ENCODE results near the gene STK38L.

STK38L gene

DNA sequence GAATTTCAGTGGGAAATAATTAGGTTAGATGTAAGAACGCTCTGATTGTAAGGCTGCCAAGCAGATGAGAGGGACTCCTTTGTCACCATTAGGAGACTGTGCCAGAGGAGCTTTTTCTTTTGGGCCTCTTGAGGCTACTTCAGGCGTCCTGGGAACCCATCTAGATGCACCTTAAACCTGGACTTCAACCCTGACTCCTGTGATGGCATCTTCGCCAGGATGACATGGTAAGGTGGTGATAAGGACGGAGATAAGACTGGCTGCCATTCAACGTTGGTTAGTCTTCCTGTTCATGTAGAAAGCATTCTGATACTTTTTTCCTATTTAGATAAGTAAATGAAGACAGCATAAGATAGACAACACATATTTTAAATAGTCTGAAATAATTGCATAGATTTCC lies 36.3 kb downstream of the STK38L start:
- DNase-seq, result no peak

DNA sequence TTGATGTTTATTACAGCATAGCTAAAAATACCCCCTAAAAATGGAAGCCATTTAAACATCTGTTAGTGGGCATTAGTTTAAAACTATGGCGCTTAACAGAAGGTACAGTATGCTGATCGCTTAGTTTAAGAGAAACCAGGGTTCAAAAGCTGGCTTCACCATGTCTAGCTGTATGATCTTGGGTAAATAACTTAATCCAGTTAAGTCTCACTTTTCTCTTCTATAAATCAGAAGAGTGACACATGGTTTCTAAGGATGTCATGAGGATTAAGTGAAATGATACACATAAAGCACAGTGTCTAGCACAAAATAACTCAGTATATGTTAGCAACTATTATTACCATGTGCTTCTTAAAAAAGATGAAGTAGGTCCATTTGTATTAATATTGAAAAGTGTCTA lies 38.7 kb downstream of the STK38L start:
- no peak for DNase-seq

DNA sequence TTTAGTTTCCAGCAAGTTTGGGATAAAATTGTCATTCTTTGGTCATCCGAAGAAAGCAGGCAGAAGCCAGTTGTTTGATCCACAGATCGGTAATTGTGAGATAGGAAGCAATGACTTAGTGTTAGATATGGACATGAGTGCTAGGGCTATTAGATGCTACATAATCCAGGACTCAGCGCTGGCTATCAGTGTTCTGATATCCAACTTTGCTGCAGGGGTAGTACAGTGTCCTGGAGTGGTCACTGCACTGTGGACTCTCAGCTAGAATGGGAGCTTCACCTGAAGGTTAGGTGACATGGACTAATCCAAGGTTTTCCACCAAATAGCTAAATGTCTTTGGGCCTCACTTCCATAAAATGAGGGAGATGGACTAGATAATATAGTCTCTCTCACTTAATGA lies 39.9 kb downstream of the STK38L start:
- DNase-seq, result no peak

DNA sequence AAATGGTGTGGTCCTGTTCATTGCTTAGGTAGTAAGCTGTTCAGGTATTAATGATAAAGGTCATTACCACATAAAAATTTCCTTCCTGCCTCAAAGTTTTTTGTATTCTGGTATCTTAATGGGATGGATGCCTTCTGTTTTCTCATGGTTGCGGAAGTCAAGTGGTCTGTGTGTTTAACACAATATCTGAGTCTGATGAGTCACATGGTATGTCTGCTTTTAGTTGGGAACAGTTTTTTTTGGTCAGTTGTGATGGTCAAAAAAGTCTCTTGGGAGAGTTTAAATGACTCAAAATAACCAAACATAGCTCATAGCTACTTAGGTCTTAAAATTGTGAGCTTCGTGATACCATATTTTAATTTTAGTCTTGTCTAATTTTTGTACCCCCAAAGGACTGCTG lies 40.7 kb downstream of the STK38L start:
- DNase-seq, result no peak

DNA sequence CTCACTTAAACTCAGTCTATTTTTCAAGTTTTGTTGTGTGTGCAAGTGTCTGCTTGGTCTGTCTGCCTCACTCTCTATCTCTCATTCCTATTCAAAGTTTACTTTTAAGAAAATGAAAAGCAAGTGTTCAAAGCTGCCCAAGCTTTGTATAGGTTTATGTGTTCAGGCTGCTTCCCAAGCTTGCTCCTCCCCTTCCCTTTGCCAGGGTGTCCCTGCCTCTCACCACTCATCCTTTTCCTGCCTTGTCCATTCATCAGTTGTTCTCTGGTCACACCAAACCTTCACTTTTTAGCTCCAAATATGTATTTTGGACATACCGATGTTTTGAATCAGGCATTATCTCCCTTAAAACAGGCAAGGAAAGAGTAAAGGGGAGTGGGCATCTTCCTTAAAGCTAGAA lies 41.3 kb downstream of the STK38L start:
- DNase-seq, result no peak

DNA sequence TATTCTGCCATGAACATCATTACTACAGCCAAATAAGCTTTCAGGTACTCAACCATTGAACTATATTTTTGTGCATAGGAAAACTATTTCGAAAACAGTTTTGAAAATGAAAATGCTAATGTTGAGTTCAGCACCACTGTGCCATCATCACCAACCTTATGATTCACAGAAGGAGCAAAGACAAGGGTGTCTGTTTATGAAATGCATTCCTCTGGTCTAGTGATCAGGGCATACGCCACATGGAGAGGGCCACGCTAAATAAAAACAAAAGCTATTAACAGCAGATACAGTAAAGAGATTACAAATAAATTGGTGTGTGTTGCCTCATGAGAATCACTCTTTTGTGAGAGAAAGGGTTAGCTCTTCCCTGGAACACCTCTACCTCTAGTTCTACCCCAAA lies 45.3 kb downstream of the STK38L start:
- no peak for DNase-seq

DNA sequence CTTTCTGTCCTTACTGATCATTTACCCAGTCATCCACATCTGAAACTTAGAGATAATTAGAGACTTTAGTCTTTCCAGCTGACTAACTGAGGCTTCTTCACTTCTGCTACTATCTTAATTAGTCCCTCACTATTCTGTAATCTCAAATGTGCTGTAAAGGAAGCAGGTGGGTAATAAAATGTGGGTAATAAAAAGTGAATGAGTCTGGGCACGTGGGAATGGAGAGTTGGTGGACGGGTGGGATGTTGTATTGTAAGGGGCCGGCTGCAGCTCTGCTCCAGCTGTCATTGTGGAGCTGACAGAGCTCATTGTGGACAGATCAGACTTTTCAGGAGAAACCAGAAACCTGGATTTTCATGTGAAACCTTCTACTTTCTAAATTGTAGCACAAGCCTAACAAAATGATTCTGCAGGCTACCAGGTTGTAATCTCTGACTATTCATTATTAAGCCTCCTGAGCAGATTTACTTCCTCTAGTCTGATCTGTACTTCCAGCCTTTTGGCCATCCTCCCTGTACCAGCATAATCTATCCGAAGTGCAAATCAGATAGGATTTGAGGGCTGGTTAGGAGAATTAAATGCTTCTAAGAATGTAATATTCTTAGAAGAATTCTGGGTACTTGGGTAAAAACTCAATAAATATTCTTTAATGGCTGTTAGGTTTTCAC lies 46.5 kb downstream of the STK38L start:
- DNase-seq, result no peak

DNA sequence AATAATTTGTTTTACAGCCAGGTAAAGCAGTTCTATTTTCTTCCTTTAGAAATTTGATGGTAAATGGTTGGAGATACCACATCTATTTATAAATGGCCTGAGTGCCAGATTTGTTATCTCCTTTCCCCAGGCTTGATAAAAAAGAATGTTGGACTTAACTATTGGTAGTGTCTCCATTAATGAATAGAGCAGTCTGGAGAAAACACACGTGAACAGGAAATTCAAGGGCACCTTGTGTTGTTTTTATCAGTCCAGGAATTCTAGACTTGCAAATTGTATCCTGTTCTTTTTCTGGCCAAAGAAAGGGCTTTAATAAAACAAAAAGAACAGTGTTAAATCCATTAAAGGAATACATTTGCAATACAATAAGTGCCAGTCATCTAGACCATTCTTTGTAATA lies 47.8 kb downstream of the STK38L start:
- no peak for DNase-seq

DNA sequence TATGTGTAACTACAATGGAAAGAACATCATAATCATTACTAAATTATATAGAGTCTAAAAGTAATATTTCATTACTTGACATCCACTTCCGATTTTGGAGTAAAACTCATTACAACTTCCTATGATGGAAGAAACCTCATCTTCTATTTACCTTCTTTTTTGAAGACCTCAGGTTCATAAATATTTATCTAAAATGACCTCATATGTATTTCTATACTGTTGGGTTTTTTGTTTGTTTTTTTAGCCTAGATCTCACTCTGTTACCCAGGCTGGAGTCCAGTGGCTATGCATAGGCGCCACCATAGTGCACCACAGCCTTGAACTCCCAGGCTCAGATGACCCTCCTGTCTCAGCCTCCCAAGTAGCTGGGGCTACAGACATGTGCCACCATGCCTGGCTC lies 48.6 kb downstream of the STK38L start:
- no peak for DNase-seq

DNA sequence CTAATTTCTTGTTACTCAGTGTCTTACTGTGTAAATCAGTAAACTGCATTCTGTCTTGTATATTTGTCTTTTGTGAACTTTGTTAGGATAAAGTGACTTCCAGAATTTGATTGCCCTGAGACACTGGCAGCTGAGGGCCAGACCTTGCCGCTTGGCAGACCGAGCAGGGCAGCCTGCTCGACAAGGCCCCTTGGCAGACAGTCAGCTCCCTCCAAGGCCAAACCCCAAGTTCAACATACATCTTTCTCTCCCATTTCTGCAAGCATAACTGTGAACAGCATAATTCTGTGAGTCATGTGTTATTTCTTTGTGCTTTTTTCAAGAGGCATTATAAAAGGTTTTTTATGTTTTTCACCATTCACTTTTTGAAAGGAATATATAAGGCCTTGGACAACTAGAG lies 49.4 kb downstream of the STK38L start:
- no peak for DNase-seq

DNA sequence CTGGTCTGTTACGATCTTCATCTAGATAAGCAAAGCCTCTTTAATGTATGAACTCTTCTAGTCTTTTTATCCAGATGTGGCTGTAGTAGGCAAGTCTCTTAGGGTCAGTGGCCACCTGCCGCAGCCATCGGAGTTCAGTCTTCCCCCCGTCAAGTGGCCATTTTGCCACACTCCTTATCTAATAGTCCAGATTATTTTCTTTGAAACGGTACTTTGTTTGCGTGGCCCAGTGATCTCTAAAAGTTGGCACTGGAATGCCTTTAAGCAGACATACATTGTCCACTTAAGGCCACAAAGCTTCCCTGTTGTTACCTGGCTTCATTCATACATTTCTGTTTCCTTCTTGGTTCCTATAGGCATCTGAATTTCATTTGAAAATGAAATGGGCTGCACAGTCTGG lies 52.6 kb downstream of the STK38L start:
- no peak for DNase-seq

DNA sequence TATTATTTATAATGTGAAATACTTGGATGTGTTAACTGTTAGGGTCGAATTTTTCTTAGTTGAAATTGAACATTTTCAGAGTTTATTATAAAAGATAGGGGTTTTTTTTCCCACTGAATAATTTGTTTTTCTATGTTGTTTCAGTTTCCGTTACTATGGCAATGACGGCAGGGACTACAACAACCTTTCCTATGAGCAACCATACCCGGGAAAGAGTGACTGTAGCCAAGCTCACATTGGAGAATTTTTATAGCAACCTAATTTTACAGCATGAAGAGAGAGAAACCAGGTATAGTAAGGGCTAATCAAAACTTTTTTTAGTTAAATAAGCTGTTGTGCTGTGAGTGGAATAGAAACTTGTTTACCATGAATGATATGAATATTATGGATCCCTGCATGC lies 53.5 kb downstream of the STK38L start:
- no peak for DNase-seq

DNA sequence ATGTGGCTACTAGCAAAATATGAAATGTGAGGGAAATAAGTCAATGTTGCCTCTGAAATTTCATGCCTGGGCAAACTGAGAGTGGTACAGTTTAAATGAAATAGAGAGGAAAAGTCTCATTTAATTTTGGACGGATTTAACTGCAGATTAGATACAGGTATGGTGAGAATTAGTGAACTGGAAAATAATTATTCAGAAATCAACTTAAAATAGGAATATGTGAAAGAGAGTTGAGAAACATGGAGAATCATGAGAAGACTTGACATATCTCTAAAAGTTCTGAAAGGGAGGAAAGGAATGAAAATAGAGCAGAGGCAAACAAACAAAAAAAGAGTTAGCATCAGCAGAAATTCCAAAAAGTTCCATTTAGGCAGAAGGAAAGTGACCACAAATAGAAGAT lies 55.0 kb downstream of the STK38L start:
- no peak for DNase-seq

DNA sequence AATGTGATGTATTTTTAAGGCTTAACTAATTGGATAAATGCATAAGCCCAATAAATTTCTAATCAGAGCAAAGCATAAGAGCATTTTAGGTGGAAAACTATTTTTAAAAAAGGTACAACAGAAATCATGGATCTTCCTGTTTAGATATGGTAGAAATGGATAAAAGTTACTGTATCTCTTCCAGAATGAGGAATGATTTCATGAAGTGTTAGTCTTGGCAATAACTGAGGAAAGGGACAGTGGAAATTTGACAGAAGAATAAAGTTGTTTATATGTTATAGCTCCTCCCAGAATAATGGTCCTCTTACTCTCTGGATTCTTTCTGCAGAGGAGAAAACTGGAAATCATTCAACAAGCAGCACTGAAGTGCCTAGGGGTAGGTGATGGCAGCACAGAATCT lies 56.1 kb downstream of the STK38L start:
- DNase-seq, result no peak

DNA sequence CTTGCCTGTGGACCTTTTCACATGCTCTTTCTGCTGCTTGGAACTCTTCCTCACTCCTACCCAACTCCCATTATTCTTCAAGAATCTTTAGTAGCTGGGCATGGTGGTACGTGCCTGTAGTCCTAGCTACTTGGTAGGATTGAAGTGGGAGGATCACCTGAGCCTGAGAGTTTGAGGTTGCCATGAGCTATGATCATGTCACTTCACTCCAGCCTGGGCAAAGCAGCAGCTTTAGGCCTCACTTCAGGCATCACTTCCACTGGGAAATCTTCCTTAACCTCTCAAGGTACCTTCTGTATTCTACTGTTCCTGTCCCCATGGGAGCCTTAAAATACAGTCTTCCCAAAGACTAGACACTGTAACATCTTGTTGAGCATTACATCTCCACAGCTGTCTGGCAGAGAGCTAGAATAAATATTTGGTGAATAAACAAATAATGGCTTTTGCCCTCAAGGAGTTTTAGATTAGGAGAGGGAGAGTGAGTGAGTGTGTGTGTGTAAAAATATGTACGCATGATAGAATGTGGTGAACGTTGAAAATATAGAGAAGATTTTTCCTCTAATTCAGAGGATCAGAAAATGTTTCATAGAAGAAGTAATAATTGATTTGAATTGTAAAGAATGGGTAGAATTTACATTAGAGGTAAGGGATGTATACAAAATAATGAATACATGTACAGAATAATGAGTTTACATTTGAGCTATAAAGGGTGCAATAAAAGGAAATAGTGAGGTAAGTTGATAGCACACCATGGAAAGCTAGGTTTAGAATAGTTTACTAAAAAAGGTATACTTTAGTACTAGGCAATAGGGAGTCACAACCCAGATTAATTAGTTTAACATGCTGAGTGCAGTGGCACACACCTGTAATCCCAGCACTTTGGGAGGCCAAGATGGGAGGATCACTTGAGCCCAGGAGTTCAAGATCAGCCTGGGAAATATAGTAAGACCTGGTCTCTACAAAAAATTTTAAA lies 59.3 kb downstream of the STK38L start:
- peak; percentile 3 for DNase-seq

DNA sequence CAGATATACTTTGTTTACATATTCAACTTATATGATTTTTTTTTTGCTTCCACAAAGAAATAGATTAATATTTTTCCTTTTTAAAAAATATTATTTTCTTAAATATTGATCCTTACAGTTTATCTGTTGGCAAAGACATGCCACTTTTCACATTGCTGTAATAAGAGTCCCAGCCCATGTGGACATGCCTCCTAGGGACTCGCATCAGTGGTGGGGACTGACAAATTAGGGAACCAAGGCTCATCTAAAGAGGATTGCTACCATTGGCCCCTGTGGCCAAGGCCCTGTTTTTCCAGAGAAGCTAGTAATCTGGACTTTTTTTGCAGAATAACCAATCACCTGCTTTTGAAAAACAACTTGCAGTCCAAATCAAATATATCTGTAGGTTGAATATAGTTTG lies 60.8 kb downstream of the STK38L start:
- no peak for DNase-seq

DNA sequence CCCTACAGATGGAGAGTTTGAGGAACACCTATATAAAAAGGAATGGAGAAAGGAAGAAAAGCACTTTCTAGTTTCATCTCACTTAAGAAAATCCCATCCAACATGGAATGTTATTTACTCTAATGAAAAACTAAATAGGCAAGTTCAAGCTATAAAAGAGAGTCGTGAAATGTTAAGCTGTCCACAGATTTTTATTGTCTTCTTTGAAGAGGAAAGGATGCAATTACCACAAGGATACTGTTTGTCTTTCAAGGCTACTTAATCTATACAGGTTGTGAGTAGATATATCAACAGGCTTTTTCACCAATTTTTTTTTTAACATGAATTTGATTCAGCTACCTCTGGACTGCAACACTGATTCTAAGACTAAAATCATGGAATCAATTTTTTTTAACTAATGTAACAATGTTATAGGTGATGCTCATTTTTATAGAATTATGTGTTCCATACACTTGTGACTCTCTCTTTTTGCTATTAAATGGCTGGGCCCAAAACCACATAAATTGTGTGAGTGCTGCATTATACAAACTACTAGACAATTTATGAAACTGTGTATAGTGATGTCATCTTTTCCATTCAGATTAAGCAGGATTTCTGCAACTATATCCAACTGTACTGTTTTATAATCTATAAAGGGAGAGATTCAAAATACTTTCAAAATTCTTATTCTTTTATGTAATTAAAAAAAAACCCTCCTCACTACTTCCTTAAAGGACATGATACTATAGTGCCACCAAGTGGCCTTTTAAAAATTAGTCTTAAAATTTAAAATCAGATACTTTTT lies 61.8 kb downstream of the STK38L start:
- peak; percentile 2 for DNase-seq

DNA sequence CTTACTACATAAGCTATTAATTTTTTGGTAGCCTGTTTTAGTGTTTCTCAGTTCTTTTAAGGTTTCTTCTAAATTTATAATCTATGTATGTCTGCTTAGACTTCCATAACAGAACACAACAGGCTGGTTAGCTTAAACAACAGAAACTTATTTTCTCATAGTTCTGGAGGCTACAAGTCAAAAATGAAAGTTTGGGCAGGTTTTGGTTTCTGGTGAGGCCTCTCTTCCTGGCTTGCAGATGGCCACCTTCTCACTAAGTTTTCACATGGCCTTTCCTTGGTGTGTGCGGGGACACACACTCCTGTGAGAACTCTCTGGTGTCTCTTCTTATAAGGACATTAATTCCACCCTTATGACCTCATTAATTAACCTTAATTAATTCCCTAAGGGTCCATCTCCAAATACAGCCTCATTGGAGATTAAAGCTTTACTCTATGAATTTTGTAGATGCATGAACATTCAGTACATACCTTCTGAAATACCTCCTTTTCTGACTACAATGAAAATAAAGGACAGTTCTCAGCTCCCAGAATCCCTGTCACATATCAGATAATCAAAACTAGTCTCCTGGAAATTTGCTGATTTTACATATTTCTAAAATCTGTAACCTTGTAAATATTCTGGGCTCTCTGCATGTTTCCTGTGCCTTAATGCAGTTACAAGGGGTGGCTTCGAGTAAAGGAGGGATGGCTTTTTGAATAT lies 65.4 kb downstream of the STK38L start:
- DNase-seq, result no peak

DNA sequence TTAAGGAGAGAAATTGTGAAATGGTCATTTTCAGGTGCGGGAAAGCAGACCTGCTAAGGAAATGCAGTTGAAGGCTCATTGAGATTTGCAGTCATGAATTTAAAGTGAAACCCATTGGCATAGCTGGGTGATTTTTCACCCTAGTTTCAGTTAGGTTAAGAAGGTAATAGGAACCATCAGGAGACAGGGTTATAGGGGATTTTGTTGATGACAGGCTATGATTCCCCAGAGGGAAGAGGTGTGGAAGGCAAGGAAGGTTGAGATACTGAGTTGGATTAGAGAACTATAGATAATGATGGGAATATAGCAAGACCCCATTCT lies 65.9 kb downstream of the STK38L start:
- DNase-seq, result no peak

DNA sequence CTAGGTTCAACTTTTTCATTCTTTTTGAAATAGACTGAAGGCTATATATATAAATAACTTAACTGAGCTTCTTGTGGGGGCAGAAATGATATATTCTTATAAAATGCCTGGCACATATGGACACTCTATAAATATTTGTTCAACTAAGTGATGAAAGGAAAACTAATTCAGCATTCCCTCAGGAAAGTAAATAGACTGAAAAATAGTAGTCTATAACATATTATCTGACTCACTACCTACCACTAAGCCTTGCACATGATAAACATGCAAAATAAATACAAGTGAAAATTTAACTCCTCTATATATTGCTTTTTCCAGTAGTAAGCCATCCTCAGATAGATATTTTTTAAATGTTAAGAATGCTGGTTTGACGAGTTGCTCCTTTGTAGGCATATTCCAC lies 72.9 kb downstream of the STK38L start:
- no peak for DNase-seq

DNA sequence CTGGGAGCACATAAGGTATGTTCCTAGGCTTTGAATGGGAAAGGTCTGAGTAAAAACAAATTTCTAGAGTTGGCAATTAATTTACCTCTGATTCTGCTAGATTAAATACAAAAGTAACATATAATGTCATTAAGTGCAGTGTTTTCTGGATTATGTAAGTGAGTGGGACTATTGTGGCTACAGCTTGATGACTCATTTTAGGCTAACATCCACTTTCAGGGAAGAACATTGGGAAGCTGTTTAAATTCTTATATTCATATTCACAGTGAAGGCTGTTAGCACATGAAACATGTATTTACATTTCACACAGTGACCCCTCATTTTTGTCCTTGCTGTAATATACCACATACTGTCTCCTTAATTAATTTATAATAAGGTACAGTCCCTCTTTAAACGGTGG lies 75.3 kb downstream of the STK38L start:
- no peak for DNase-seq

DNA sequence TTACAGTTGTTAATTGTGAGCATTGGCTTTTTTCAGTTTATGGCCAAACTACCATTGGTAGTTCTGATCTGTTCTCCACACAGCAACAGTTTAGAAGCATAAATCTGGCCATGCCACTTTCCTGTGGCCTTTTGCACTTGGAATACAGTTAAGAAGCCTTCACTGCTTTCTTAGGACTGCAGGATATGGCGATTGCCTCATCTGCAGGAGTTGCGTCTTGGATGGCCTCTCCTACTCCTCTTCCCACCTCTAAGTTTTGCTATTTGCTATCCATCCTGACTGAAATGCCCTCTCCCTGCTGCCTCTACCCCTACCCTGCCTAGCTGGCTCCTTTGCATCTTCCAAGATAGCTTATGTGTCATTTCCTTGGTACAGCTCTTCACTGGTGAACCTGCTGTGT lies 75.8 kb downstream of the STK38L start:
- DNase-seq, result no peak

DNA sequence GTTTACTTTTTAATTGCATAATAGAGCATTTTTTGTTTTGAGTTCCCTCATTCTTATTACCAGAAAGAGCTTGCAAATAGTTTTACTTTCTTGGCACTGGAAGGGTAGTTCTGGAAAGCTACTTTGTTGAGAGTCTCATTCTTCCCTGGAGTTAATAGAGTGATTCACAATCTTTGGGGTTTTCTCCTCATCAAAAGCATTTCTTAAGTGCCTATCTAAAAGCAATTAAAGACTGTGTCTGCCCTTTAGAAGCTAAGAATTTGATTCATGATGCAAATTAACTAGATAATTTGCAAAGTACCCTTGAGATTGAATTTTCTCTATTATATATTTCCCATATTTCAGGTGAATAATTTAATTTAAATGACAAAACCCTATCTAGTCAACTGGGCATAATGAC lies 80.4 kb downstream of the STK38L start:
- no peak for DNase-seq

All from DMS79 (cell line).